Hepatocyte (in vitro differentiated cells): ENCODE measurements around the gene SLC35F6. TPM values are rescaled to one million over a fixed set of nuclear protein-coding genes. Genes with fewer than 3 reads are reported as not detected.

Experiments
- DNase-seq: peaks from one replicate; pipeline ENCODE4 v3.0.0-alpha.2; 2016; ENCODE audit warnings: low spot score
- H2AFZ ChIP-seq: fragments of 200-600 bp; sonication (generic); 2 replicates; pipeline ENCODE4 v1.6.0; 2016; ENCODE audit warnings: antibody characterized with exemption, mild to moderate bottlenecking
- H3K27ac ChIP-seq: fragments of 200-600 bp; sonication (generic); 2 replicates; pipeline ENCODE4 v1.5.1; 2016; ENCODE audit warnings: mild to moderate bottlenecking
- H3K27me3 ChIP-seq: fragments of 200-600 bp; sonication (generic); 2 replicates; pipeline ENCODE4 v1.6.1; 2016
- H3K36me3 ChIP-seq: fragments of 200-600 bp; sonication (generic); replicated peaks from 2 replicates; pipeline ENCODE4 v1.5.1; 2016; ENCODE audit warnings: low read depth; ENCODE audit not compliant: insufficient read depth
- H3K4me1 ChIP-seq: fragments of 200-600 bp; sonication (generic); 2 replicates; pipeline ENCODE4 v1.5.1; 2016; ENCODE audit warnings: mild to moderate bottlenecking, moderate library complexity; ENCODE audit not compliant: insufficient read depth
- H3K4me2 ChIP-seq: fragments of 200-600 bp; sonication (generic); 2 replicates; pipeline ENCODE4 v1.6.0; 2016
- H3K4me3 ChIP-seq: fragments of 200-600 bp; sonication (generic); 2 replicates; pipeline ENCODE4 v1.5.1; 2016; ENCODE audit warnings: mild to moderate bottlenecking
- H3K79me2 ChIP-seq: fragments of 200-600 bp; sonication (generic); 2 replicates; pipeline ENCODE4 v1.6.0; 2017; ENCODE audit warnings: mild to moderate bottlenecking
- H3K9me2 ChIP-seq: fragments of 200-600 bp; sonication (generic); replicated peaks from 2 replicates; pipeline ENCODE4 v1.6.0; 2017; ENCODE audit warnings: mild to moderate bottlenecking; ENCODE audit not compliant: insufficient read depth
- H3K9me3 ChIP-seq: fragments of 200-600 bp; sonication (generic); 2 replicates; pipeline ENCODE4 v1.5.1; 2016; ENCODE audit warnings: low read depth, mild to moderate bottlenecking
- H4K20me1 ChIP-seq: fragments of 200-600 bp; sonication (generic); 2 replicates; pipeline ENCODE4 v1.6.0; 2016; ENCODE audit warnings: mild to moderate bottlenecking; ENCODE audit not compliant: insufficient read depth, poor library complexity, severe bottlenecking
- EZH2 ChIP-seq: fragments of 200-600 bp; sonication (generic); IDR thresholded peaks from 2 replicates; pipeline ENCODE4 v1.6.1; 2016; ENCODE audit warnings: antibody characterized with exemption, mild to moderate bottlenecking, borderline replicate concordance
- EZH2phosphoT487 ChIP-seq: fragments of 200-600 bp; sonication (generic); IDR thresholded peaks from one replicate; pipeline ENCODE4 v1.6.1; 2018; ENCODE audit warnings: antibody characterized with exemption, mild to moderate bottlenecking, low read depth, moderate library complexity; ENCODE audit not compliant: unreplicated experiment, severe bottlenecking
- WGBS: methylation state at CpG from one replicate; pipeline ENCODE4 v1.1.6; 2016; ENCODE audit warnings: low lambda C conversion rate; ENCODE audit errors: missing lambda C conversion rate; 5-methylcytosine and 5-hydroxymethylcytosine counted together
- polyA plus RNA-seq: library from polyadenylated mRNA; unstranded; fragments of >200 nt; fragmentation: Nextera tagmentation; extraction: Ambion mirVana; gene quantifications from 2 replicates; pipeline ENCODE4 v1.2.1, GENCODE V29; 2016
- total RNA-seq: library from RNA; depleted of rRNA; stranded (reverse); fragments of >200 nt; gene quantifications from 2 replicates; pipeline ENCODE4 v1.2.3, GENCODE V29; 2014
- TF ChIP-seq, protein P1 (sequence below): fragments of 200-600 bp; sonication (generic); IDR thresholded peaks from 2 replicates; pipeline ENCODE4 v1.5.1; 2016; ENCODE audit warnings: antibody characterized with exemption, mild to moderate bottlenecking; ENCODE audit not compliant: poor library complexity

SLC35F6 gene
- total and polyA plus RNA-seq, 2 experiments from 2014 or later = 16.6 to 30.2 TPM

DNA sequence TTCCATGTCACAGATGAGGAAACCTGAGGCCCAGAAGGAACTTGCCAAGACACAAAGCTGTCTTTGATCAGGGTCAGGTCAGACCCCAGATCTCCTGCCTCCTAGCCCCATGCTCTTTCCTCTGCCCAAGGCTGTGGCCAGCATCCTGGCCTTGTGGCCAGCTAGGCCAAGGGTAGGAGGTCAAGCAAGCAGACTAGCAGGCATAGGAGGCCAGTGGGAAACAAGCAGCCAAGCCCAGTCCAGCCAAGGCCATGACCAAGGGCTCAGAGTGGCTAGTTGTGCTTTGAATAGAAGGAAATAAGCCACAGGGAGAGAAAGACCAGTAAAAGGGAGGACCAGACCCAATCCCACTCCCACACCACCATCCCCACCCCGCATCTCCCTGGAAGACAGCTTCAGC is 41.2 kb upstream of the SLC35F6 start:
- no peaks in the 10 kb centered on the region for H3K27me3 ChIP-seq
- no peaks in the 10 kb centered on the region for H3K79me2 ChIP-seq
- H4K20me1 ChIP-seq = no peaks in the 10 kb centered on the region
- no peaks in the 10 kb centered on the region for H3K9me3 ChIP-seq
- WGBS = 100% methylated on average over 1 of the region's 1 CpG
- H3K4me1 ChIP-seq = peaks cover 37% of the 10 kb centered on the region
- no peak overlapping the region for H2AFZ ChIP-seq
- H3K36me3 ChIP-seq = no peaks in the 10 kb centered on the region
- H3K9me2 ChIP-seq = no peaks in the 10 kb centered on the region
- DNase-seq = no peak
- TF ChIP-seq EZH2phosphoT487 (no peak), EZH2 (no peak)
- TF ChIP-seq, protein P1, sequence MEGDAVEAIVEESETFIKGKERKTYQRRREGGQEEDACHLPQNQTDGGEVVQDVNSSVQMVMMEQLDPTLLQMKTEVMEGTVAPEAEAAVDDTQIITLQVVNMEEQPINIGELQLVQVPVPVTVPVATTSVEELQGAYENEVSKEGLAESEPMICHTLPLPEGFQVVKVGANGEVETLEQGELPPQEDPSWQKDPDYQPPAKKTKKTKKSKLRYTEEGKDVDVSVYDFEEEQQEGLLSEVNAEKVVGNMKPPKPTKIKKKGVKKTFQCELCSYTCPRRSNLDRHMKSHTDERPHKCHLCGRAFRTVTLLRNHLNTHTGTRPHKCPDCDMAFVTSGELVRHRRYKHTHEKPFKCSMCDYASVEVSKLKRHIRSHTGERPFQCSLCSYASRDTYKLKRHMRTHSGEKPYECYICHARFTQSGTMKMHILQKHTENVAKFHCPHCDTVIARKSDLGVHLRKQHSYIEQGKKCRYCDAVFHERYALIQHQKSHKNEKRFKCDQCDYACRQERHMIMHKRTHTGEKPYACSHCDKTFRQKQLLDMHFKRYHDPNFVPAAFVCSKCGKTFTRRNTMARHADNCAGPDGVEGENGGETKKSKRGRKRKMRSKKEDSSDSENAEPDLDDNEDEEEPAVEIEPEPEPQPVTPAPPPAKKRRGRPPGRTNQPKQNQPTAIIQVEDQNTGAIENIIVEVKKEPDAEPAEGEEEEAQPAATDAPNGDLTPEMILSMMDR = no peak
- peak overlapping the region; percentile 77 for H3K27ac ChIP-seq
- H3K4me2 ChIP-seq = no peak overlapping the region
- no peak overlapping the region for H3K4me3 ChIP-seq

DNA sequence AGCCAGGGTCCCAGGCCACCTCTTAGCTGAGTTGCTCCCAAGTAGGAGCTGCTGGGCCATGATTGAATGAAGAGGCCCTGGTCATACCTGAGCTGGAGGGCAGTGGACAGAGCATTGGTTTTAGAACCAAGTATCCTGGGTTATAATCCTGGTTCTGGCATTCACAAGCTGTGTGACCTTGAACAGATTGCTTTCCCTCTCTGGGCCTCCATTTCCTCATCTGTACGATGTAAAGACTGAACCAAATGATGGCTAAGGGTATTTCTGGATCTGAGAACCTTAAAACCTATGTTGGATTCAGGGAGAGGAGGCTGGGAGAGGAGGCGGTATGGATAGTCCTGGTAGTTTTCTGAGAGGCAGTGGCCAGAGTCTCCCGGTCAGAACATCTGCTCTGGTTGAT is 40.6 kb upstream of the SLC35F6 start:
- Histone ChIP-seq H3K4me3 (no peak overlapping the region), H3K27me3 (no peaks in the 10 kb centered on the region), H3K4me1 (peaks cover 37% of the 10 kb centered on the region), H3K36me3 (no peaks in the 10 kb centered on the region), H2AFZ (no peak overlapping the region), H3K9me2 (no peaks in the 10 kb centered on the region), H3K79me2 (no peaks in the 10 kb centered on the region), H3K4me2 (no peak overlapping the region), H4K20me1 (no peaks in the 10 kb centered on the region), H3K9me3 (no peaks in the 10 kb centered on the region), H3K27ac (peak overlapping the region; percentile 77)
- WGBS = 97% methylated on average over 3 of the region's 3 CpGs
- no peak for DNase-seq
- no peak for TF ChIP-seq EZH2
- TF ChIP-seq EZH2phosphoT487 = no peak
- TF ChIP-seq, protein P1 = no peak

DNA sequence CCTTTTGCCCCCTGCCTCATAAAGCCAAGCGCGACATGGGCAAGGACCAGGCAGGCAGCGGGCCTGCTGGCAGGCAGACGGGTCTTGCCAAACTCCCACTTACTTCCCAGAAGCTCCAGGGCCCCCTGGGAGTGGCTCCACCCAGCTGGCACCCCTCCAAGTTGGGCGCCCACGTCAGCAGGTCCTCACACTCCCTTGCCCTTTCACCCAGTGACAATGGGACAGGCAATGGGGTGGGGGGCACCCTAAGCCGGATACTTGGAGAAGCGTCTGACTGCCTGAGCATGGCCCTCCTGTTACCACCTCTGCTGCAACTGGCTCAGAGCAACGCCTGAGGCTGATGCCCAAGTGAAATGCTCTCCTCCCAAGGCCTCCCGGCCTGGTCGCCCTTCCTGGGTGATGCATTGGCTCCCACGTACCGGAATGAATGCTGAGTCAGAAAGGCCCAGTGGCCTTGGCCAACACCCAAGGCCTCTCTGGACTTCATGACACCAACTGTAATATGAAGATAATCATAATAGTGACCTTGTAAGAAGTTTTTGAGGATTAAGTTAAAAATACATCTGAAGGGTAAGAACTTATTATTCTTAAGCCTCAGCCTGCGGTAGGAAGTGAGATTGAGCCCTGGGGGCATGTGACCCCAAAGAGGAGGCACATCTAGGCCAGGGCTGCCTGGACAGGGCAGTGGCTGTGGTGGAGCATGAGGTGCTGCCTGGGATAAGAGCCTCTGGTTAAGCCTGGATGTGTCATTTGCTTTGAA is 39.9 kb upstream of the SLC35F6 start:
- 80% methylated on average over 14 of the region's 14 CpGs for WGBS
- no peak overlapping the region for H3K4me3 ChIP-seq

More for the DNA sequence above, 39.9 kb upstream of the SLC35F6 start:
- no peaks in the 10 kb centered on the region for H3K9me3 ChIP-seq
- no peak overlapping the region for H2AFZ ChIP-seq
- DNase-seq = peak; percentile 48
- peaks cover 37% of the 10 kb centered on the region for H3K4me1 ChIP-seq
- no peak overlapping the region for H3K4me2 ChIP-seq
- H3K79me2 ChIP-seq = no peaks in the 10 kb centered on the region
- H3K9me2 ChIP-seq = no peaks in the 10 kb centered on the region
- no peaks in the 10 kb centered on the region for H3K36me3 ChIP-seq
- no peaks in the 10 kb centered on the region for H4K20me1 ChIP-seq
- TF ChIP-seq EZH2phosphoT487 = no peak
- TF ChIP-seq EZH2 = no peak
- TF ChIP-seq, protein P1 = no peak
- no peaks in the 10 kb centered on the region for H3K27me3 ChIP-seq
- H3K27ac ChIP-seq = peak overlapping the region; percentile 77
